Stimulated activated CD8-positive, alpha-beta memory T cell treated with anti-CD3 and anti-CD28 coated beads, Interleukin-12 subunit alpha, Interleukin-12 subunit beta, amount 100 ng/mL, for 1 hour (primary cell): ENCODE measurements around the gene PDE10A.

ENCODE experiments used
- DNase-seq: peaks from one replicate; pipeline ENCODE4 v3.0.0-alpha.2; 2020; ENCODE audit warnings: low read depth

The PDE10A gene

DNA sequence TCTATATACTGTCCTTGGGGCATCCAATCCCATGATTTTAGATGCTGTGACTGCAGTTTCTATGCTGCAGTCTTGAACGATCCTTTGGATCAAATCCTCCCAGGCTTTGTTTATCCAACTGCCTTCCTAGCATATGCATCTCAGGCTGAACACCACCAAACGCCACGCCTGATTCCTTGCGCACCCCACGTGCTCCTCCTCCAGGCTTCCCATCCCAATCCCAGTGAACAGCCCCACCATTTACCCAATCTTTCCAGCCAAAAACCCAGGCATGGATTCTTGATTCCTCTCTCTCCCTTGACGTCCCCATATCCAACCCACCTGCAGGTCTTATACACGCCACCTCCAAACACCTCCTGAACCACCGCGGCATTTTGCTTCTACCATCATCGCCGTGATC, 7.8 kb downstream of the PDE10A start:
- no peak for DNase-seq

DNA sequence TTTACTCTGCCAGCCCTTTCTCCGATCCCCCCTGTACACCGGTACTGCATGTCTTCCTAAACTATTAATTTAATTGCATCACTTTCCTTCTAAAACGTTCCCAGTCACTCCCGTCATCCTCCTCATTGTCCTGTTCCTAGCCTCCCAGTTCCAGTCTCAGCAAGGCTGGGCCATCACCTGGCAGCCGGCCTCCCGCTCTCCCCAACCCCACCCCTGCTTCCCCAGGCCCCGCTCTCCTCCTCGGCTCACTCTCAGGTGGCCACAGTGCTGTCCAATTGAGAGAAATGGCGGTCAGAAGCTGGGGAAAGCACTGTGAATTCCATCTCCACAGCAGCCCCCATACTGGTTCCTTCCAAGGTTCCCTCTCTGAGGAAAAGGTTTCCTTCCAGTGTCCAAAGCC, 8.9 kb downstream of the PDE10A start:
- no peak for DNase-seq

DNA sequence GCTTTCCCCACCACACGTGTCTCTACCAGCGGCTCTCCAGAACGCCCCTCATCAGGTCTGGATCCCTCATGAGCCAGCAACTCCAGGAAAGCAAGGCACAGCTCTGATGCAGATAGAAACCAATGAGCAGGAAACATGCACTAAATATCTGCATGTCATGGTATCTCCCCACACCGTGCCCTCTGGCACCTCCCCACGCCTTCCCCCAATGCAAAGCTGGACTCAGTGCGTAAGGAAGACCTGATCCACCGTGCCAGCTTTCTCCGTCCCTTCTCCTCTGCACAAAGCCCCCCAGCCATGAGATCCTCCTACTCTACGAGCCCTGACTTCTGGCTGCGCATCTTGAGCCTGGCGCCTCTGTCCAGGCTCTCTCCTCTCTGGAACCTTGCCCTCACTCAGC, 9.4 kb downstream of the PDE10A start:
- no peak for DNase-seq

DNA sequence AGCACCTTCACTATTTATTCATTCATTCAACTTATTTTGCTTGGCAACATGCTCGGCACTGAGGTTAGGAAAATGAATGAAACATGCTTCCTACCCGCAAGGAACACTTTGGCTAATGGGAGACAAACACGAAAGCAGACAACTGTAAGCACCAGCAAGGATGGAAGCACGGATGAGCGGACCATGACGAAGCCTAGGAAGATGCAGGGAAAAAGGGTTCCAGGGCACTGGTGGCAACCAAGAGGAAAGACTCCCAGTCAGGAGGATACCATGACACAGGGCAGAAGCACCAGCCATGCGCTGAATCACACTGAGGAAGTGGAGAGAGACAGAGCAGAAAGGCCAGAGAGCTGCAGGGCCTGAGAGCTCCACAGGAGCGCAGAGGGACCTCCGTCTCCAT, 9.8 kb downstream of the PDE10A start:
- DNase-seq, result no peak

DNA sequence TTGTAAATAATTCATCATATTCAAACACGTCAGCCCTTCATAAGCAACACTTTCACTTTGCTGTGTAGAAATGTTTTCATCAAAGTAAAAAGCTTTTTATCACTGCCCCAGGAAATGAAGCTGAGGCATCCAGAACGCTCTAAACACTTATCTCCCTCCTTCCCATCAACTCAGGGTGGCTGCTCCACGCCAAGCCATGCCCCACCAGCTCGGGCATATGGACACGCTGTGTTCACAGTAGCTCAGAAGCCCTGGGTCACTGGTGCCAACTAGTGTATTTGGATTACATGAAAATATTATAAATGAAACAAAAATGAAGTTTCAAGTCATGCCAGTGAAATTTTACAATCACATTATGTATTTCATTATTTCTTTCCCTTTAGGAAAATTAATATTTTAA, 10.3 kb downstream of the PDE10A start:
- DNase-seq, result no peak

DNA sequence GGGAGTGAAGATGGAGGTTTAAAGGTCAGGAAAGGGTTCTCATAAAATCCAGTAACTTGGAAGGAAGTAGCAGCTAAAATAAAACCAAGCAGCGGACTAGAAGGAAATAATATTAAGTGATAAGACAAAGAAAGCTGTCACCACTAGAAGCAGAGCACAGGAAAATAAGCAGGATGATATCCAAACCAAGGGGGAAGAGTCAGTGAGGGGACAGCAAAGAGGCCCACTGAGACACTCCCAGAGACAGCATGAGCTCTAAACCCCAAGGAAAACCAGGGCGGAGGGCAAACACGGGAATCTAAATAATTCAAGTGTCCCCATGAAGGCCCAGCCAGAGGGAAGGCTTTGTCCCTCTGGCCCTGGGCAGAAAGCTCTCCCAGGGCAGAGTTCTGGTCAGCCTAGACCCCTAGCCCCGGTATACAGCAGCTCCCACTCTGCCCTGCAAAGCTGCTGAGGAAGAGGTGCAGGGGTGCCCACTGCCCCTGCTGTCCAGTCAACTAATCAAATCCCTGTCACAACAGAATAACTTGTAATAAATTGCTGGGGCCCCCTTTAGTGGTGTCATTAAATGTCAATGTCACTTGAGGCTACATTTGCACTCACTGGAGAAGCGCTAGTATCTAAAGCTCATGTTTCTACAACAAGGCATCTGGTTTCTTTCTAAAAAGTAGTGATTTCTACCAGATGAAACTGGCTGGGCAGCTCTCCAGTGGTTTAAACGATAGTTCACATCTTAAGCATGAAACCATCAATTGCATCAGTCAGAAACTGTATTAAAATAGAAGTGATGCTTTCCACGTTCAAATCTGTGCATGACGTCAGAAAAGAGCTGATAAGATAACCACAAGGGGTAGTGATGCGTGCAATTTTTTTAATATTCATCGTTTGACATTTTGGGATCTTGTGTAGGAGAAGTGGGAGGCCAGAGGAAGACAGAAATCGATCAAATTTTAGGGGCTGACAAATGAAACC, 13.6 kb downstream of the PDE10A start:
- no peak for DNase-seq

DNA sequence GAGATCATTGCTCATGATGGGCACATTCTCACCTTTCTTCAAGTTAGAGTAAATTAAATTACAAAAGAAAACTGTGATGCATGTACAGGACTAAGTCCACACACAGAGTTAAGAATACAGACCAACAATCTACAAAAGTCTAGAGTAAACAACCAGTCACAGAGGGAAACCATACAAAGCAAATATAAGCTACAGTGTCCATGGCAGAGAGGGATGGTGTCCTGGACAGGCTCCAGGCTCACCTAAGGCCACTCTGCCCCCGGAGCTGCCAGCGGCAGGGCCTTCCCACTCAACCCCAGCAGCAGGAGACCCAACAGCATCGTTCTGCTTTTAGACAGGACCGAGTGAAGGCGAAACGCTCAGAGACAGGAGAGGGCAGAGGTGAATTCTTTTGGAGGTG, 16.0 kb downstream of the PDE10A start:
- no peak for DNase-seq

DNA sequence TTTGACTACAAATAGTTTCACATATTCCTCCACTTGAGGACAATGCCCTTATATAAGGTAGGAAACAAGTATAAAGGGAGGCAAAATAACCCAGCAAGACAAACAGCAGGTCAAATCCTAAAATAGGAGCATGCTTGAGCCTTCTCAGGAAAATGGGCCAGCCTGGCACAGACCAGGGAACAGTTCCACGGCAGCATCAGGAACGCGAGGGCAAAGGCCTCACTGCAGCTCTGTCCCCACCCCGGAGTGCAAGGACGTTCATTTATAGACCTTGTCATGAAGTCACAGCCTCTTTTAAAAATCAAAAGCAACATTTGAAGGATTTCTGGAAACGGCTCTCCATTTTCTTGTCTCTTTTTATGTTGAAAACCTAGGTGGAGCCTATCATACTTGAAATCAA, 17.1 kb downstream of the PDE10A start:
- no peak for DNase-seq

DNA sequence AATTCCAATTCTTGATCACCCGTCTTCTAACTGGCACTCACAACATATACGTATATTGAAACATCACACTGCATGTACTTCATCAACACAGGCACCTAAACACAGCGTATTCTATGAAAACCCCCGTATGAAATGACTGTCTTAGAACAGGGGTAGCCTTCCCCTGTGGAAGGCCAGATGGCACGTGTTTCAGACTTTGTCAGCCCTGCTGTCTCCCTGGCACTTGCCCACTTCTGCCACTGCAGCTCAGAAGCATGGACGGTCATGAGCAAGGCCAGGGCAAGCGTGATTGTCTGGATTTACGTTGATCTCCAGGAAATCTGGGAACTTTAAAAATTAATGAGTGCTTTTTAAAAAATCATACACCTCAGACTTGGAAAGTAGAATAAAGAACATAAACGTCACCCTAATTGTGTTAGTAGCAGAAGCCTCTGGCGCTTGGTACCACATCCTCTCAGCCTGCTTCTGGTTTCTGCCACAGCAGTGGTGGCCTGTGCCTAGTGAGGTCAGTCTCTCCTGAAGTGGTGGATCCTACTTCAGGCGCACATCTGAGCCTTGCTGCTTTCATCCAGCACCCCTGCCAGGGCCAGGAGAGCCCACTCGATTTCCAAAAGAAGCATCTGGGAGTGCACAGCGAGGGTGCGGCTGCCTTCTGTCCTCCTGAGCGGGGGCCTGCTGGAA, 18.3 kb downstream of the PDE10A start:
- DNase-seq, result no peak

DNA sequence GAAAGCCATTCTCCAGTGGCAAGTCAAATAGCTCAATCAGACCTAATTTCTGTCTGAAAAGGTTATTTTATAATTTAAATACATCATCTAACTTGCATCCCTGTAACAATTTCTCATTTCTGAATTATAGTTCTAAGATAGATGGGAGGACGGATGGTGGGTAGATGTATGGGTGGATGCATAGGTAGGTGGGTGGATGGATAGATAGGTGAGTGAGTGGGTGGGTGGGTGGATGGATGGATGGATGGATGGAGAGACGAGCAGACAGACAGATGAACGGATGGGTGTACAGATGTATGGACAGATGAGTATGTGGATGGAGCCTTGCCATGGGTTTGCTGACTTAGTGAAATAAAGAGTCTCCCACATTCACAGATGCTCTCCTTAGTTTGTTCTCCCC, 20.0 kb downstream of the PDE10A start:
- DNase-seq, result no peak

DNA sequence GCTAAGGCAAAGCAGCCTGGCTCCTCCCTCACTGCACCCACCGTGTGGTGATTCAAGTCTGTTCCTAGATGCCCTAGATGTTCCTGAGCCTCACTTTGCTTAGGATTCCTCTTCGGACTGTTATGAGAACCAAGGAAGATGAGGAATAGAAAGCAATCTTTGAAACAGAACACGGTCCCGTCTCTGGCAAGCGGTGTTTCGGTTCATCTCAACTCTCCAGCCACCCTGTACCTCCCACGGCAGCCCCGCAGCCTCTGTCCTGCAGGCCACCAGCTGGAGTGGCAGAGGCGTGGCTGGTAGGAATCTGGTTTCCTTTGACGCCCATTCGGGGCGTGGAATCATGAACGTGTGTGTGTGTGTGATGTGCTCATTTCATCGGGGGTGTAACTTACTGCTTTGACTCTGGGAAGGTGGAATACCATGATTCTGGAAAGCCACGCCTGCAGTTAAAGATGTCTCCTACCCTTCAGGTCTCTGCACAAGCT, 21.3 kb downstream of the PDE10A start:
- no peak for DNase-seq

DNA sequence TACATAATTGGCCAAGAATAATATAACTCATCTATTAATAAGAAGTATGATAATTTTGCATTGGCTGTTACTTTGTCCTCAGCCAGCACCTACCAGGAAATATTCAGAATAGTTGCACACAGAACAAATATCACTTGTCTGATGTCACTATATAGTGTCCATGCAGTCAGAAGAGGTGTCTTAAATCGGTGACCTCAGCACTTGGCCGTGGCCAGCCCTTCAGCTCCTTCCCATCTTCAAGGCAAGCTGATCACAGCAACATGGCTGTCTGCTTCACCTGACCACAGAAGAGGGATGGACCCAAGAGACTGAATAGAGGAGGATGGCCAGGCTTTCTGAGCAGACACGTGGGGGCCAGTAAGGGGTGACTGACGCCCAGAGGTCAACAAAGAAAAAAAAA, 22.2 kb downstream of the PDE10A start:
- DNase-seq, result no peak

DNA sequence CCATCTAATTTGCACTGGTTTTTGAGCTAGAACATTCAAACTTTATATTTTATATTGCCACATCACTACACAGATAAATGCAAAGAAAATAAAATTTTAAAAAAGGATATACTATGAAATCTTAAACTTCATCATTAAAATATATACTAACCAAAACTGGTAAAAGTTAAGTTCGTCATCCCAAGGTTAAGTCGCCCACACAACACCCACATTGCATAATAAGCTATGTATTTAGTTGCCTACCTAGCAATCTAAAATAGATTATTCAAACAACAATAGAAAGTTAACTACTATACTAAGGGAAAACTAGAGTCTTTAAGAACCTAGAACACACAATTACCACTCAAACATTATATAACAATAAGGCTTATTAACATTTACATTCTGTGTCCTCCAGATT, 24.5 kb downstream of the PDE10A start:
- no peak for DNase-seq

DNA sequence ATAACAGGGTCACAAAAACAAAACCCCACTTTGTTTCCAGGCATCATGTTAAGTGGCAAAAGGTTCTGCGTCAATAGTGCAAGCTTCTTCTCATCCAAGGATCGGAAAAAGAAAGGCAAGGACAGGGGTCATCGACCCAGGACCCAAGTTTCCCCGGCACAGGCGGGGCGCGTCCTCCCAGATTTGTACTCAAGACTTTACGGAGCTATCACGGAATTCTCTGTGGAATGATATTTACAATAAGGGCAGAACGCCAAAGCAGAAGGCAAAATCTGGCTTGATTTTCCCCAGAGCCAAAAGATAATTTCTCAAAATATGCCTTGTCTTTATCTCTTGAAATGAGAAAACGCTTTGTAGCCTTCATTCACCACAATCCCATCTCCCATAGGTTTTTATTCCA, 25.5 kb downstream of the PDE10A start:
- DNase-seq, result no peak

DNA sequence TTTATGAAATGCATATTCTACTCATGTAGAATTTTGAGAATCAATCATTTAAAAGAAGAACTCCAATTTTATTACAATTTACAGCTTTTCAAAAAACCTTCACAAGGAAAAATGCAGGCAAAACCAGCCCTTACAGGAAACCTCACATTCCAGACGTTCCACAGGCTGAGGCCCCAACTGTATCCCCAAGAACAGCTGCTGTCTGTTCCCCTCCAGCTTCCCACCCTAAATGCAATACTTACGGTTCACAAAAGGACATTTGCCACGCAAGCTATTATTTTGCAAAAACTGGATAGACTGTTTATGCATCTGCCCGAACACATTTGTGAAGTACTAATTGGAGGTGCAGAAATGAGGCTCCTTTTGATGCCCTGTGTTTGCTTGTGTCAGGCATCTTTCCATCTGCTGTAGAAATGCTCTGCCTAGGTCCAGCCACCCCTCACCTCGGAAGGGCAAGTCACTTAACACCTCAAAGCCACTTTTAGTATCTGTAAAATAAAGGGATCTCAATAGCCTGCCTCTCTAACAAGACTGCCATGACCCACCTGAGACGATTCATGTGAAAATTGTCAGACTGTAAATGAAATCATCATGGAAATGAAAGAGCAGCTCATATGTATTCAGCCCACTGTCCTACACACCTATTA, 26.5 kb downstream of the PDE10A start:
- DNase-seq, result no peak

DNA sequence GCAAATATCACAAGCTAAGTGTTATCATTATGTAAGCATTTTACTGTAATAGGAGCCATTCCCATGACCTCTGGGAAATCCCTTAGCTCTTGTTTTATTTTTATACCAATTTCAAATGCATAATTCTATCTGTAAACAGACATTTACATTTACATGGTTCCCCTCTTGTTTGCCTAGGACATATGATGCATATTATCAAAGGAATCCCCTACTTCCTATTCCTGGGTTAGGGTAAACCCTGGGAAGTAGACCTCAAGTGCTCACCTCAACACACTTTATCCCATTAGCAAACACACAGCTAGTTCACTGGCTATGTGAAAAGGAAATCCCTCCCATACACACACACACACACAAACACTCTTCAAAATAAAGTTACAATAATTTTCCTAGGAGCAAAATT, 27.1 kb downstream of the PDE10A start:
- no peak for DNase-seq

DNA sequence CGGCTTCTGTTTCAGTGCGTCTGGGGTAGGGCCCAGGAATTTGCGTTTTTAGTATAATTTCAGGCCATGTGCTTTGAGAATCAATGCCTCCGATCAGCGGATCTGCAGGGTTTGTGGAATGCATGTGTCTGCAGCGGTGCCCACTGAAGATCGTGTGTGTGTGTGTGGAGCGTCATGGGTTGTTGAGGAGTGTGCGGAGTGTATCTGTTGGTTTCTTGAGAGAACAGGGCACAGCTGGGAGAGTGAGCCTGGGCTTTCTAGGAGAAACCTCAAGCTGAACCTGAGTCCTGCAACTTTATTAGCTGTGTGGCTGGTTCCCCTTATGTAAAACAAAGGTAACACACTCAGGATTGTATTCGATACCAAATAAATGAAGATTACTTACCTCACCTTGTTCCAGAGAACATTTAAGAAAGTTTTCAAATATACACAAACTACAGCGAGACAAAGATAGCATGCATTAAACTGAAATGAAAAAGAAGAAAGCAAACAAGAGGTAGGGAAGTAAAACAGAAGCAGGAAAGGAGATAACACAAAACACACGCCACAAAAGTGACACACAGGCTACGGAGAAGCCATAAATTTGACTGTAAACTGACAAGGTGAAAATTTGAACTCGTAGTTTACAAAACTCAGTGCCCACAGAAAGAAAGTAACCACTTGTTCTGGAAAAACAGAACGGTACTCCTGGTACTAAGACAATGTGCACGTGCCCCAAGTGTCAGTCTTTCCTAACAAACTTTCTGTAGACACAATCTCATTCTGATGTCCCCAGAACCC, 28.8 kb downstream of the PDE10A start:
- DNase-seq, result no peak

DNA sequence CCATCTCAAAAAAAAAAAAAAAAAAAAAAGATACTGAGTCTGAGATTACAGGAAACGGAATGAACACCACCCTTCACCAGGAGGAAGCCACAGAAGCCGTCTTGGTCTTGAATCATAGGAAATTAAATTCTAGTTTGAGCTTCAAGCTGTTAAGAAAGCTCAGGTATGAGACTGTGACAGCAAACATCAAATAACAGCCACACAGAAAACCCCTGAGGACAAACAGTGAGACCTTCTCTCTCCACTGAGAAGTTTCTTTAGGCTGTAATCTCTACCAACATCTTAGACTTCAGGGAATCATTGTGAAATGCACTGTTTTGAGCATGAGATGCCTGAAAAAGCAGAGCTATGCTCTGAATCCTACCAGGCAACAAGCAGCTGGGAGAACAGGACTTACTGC, 30.8 kb downstream of the PDE10A start:
- no peak for DNase-seq

DNA sequence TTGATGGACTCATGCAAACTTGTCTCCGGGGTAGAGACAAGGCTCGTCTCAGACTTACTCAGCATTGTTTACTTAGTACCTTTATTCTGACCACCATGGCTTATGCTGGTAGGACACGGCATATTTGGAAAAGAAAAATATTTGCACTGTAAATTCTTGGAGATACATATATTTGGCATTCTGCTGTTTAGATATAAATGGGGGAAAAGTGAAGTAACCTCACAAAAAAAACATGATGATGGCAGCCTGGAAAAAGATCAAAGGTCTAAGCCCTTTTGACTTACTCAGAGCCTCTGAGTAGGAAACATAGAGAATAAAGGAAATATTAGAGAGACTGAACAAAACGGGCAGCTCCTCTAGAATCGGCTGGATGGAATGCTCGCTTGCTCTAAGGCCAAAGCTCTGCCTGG, 32.5 kb downstream of the PDE10A start:
- no peak for DNase-seq

DNA sequence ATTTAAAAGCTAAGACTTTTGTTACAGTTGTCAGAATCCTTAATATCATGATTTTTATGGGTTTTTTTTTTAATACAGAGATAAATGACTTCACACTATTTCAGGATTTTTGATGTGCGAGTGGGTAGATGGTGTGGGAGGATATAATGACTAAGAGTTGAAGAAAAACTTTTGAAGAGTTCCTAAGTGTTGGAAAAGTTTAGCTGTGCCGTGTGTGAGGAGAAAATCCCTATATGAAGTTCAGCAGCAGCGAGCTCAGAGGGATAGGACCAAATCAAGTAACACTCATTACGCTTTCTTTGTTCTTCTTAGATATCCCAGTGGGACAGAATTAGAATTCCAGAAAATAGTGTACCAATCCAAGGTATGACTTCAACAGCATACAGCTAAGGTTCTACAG, 34.1 kb downstream of the PDE10A start:
- DNase-seq, result no peak

DNA sequence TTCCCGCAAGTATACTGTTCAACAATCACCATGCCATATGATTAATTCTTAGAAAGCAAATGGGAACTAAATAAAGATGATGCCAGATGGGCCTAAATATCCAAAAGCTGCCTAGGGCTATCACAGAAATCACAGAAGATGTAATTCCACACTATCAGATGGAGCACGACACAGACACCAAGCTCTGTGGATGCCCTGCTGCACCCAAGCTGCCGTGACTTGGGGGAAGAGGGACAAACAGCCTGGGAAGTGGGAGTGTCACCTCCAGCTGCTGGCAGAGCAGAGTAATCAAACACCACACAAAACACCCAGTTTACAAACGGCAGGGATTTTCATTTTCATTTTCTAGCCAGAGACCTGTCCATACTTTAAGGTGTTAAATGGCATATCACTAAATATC, 35.7 kb downstream of the PDE10A start:
- DNase-seq, result no peak

DNA sequence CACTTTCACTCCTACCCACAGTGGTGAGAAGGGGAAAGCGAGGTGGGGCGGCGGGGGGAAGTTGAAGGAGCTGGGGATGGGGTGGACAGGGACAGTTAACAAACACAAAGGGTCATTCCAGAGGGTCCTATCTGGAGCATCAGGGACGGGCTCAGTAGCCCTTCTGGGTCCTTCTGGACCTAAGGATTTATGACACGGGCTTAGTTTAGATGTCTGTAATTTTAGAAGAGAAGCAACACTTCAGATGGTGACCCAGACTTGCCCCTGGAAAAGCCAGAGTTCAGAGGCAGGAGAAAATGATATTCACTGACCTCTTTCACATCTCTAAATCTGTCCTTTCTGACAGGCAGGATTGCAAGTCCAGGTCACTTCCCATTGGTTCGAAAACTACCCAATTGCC, 36.3 kb downstream of the PDE10A start:
- DNase-seq, result no peak
